HepG2 (cell line): ENCODE data around the gene YY1AP1. TPM values are rescaled to one million over a fixed set of nuclear protein-coding genes. Genes with fewer than 3 reads are reported as not detected.

ENCODE experiments used
- GABPB1 ChIP-seq: IDR thresholded peaks from 2 replicates; pipeline ENCODE4 v1.6.1; 2016; ENCODE audit warnings: mild to moderate bottlenecking, missing genetic modification reagents, moderate library complexity, missing compliant biosample characterization
- HDAC2 ChIP-seq: sonication (generic); formaldehyde crosslinking; IDR thresholded peaks from 2 replicates; pipeline ENCODE4 v1.4.0; 2020; ENCODE audit warnings: missing genetic modification reagents
- KAT7 ChIP-seq: IDR thresholded peaks from 2 replicates; pipeline ENCODE4 v1.6.1; 2018; ENCODE audit warnings: borderline replicate concordance, missing compliant biosample characterization
- KLF15 ChIP-seq: sonication (generic); formaldehyde crosslinking; IDR thresholded peaks from 2 replicates; pipeline ENCODE4 v1.8.1; 2023; ENCODE audit warnings: borderline replicate concordance, mild to moderate bottlenecking, inconsistent platforms, missing genetic modification reagents, mixed read lengths
- PITX1 ChIP-seq: sonication (generic); formaldehyde crosslinking; IDR thresholded peaks from 2 replicates; pipeline ENCODE4 v1.5.1; 2020; ENCODE audit warnings: mild to moderate bottlenecking, missing genetic modification reagents
- SKI ChIP-seq: fragments of 450-650 bp; IDR thresholded peaks from one replicate; pipeline ENCODE4 v1.6.1; 2018; ENCODE audit warnings: mild to moderate bottlenecking; ENCODE audit not compliant: partially characterized antibody
- THAP11 ChIP-seq: IDR thresholded peaks from 2 replicates; pipeline ENCODE4 v1.6.1; 2016; ENCODE audit warnings: missing biosample characterization, missing genetic modification reagents
- YEATS2 ChIP-seq: sonication (generic); formaldehyde crosslinking; IDR thresholded peaks from 2 replicates; pipeline ENCODE4 v1.4.0; 2020; ENCODE audit warnings: missing genetic modification reagents, borderline replicate concordance
- ZNF12 ChIP-seq: sonication (generic); formaldehyde crosslinking; IDR thresholded peaks from 2 replicates; pipeline ENCODE4 v1.5.0; 2020; ENCODE audit warnings: missing genetic modification reagents
- ZNF121 ChIP-seq: sonication (generic); formaldehyde crosslinking; IDR thresholded peaks from 2 replicates; pipeline ENCODE4 v1.5.0; 2020; ENCODE audit warnings: mild to moderate bottlenecking, missing genetic modification reagents
- ZNF30 ChIP-seq: sonication (generic); formaldehyde crosslinking; IDR thresholded peaks from 2 replicates; pipeline ENCODE4 v1.5.0; 2020; ENCODE audit warnings: mild to moderate bottlenecking, missing genetic modification reagents
- ZNF510 ChIP-seq: sonication (generic); formaldehyde crosslinking; IDR thresholded peaks from 2 replicates; pipeline ENCODE4 v1.4.0; 2020; ENCODE audit warnings: low read depth, mild to moderate bottlenecking, missing genetic modification reagents
- ZNF547 ChIP-seq: sonication (generic); formaldehyde crosslinking; IDR thresholded peaks from 2 replicates; pipeline ENCODE4 v1.5.1; 2020; ENCODE audit warnings: mild to moderate bottlenecking, missing genetic modification reagents
- ZNF562 ChIP-seq: sonication (generic); formaldehyde crosslinking; IDR thresholded peaks from 2 replicates; pipeline ENCODE4 v1.8.0; 2022; ENCODE audit warnings: missing genetic modification reagents, borderline replicate concordance
- ZNF615 ChIP-seq: sonication (generic); formaldehyde crosslinking; IDR thresholded peaks from 2 replicates; pipeline ENCODE4 v1.5.0; 2020; ENCODE audit warnings: mild to moderate bottlenecking, missing genetic modification reagents, borderline replicate concordance
- polyA plus RNA-seq, 8 experiments: library from polyadenylated mRNA; depleted of rRNA in 3 of 8; stranded (reverse) in 7 of 8; unstranded in 1 of 8; fragments of >200 nt; fragmentation: Illumina TruSeq in 4 of 8; extraction: Trizol in 4 of 8; gene quantifications; 2 replicates each; pipeline versions ENCODE4 v1.2.1 to v1.2.3, GENCODE V29; 2011 to 2016; ENCODE audit warnings: low read depth in 4 of 8, missing spikeins in 1 of 8, mixed read lengths in 1 of 8; ENCODE audit not compliant: insufficient read depth in 1 of 8
- total RNA-seq, 5 experiments: library from RNA; depleted of rRNA; stranded (reverse); fragments of >200 nt; fragmentation: Illumina TruSeq; extraction: Trizol; gene quantifications; 2 replicates each; pipeline ENCODE4 v1.2.3, GENCODE V29; 2016; ENCODE audit warnings: low read depth in 1 of 5
- TF ChIP-seq, protein P1 (sequence below): sonication (generic); formaldehyde crosslinking; IDR thresholded peaks from 2 replicates; pipeline ENCODE4 v1.4.0; 2020; ENCODE audit warnings: missing genetic modification reagents, mild to moderate bottlenecking, borderline replicate concordance
- TF ChIP-seq, protein P2 (sequence below): sonication (generic); formaldehyde crosslinking; IDR thresholded peaks from 2 replicates; pipeline ENCODE4 v1.4.0; 2020; ENCODE audit warnings: missing genetic modification reagents, borderline replicate concordance
- TF ChIP-seq, protein P3 (sequence below): sonication (generic); formaldehyde crosslinking; IDR thresholded peaks from 2 replicates; pipeline ENCODE4 v1.8.0; 2022; ENCODE audit warnings: mild to moderate bottlenecking, missing genetic modification reagents
- TF ChIP-seq, protein P4 (sequence below): sonication (generic); formaldehyde crosslinking; IDR thresholded peaks from 2 replicates; pipeline ENCODE4 v1.5.1; 2020; ENCODE audit warnings: mild to moderate bottlenecking, missing genetic modification reagents, moderate library complexity

The YY1AP1 gene
- total and polyA plus RNA-seq, 2 of the 13 experiments (the other 11 are each of a cell fraction or from before 2014, with no cell fraction given) = 28.5 to 69.4 TPM

DNA sequence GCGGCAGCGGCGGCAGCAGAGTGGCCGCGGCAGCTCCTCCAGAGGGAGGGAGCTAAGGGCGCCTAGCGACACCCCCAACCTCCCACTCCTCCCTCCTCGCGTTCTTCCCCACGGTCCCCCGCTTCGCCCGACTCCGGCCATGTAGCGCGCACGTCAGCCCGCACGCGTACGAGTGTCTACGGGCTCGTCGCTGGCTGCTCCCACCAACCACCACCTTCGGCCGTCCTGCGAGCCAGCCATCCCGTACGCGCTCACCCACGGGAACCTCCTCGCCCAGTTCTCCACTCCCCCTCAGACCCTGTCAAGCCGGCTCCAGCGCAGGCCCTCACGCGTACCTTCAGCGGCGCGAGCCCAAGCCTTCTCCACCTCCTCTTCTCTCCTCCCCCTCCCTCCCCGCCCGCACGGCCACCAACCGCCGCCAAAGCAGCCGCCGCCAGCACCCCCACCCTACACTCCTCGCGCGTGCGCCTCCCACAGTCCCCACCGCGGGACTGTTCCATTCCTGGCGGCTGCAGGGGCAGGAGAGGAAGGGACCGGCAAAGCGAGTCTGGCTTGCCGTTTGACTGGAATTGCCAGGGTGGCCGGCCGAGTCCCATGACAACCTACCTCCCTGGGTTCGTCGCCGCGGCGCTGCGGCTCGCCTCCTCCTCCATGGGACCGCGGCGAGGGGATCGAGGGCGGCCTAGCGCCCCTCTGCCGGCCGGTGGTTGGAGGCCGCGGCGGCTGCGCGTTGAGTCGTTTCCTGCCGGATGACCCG is at the start of gene YY1AP1 (continued):
- TF ChIP-seq YEATS2 (CRISPR knock-in tag) = peak; percentile 78
- 0 out of 2 replicates have a peak, but pooled peaks have one; percentile 11 for TF ChIP-seq HDAC2 (CRISPR knock-in tag)
- TF ChIP-seq KLF15 (CRISPR knock-in tag) = no peak
- TF ChIP-seq, protein P1, sequence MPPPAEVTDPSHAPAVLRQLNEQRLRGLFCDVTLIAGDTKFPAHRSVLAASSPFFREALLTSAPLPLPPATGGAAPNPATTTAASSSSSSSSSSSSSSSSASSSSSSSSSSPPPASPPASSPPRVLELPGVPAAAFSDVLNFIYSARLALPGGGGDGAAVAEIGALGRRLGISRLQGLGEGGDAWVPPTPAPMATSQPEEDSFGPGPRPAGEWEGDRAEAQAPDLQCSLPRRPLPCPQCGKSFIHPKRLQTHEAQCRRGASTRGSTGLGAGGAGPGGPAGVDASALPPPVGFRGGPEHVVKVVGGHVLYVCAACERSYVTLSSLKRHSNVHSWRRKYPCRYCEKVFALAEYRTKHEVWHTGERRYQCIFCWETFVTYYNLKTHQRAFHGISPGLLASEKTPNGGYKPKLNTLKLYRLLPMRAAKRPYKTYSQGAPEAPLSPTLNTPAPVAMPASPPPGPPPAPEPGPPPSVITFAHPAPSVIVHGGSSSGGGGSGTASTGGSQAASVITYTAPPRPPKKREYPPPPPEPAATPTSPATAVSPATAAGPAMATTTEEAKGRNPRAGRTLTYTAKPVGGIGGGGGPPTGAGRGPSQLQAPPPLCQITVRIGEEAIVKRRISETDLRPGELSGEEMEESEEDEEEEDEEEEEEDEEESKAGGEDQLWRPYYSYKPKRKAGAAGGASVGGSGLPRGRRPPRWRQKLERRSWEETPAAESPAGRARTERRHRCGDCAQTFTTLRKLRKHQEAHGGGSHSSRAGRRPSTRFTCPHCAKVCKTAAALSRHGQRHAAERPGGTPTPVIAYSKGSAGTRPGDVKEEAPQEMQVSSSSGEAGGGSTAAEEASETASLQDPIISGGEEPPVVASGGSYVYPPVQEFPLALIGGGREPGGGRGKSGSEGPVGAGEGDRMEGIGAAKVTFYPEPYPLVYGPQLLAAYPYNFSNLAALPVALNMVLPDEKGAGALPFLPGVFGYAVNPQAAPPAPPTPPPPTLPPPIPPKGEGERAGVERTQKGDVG (CRISPR knock-in tag) = 0 out of 2 replicates have a peak, but pooled peaks have one; percentile 48
- TF ChIP-seq ZNF615 (CRISPR knock-in tag) = no peak
- TF ChIP-seq ZNF30 (CRISPR knock-in tag) = 0 out of 2 replicates have a peak, but pooled peaks have one; percentile 6
- peak; percentile 4; the same call in 1 of the 2 replicates for TF ChIP-seq ZNF547 (CRISPR knock-in tag)
- peak; percentile 37; the same call in 1 of the 2 replicates for TF ChIP-seq PITX1 (CRISPR knock-in tag)
- TF ChIP-seq ZNF12 (CRISPR knock-in tag) = no peak
- peak; percentile 45 for TF ChIP-seq SKI
- TF ChIP-seq, protein P2, sequence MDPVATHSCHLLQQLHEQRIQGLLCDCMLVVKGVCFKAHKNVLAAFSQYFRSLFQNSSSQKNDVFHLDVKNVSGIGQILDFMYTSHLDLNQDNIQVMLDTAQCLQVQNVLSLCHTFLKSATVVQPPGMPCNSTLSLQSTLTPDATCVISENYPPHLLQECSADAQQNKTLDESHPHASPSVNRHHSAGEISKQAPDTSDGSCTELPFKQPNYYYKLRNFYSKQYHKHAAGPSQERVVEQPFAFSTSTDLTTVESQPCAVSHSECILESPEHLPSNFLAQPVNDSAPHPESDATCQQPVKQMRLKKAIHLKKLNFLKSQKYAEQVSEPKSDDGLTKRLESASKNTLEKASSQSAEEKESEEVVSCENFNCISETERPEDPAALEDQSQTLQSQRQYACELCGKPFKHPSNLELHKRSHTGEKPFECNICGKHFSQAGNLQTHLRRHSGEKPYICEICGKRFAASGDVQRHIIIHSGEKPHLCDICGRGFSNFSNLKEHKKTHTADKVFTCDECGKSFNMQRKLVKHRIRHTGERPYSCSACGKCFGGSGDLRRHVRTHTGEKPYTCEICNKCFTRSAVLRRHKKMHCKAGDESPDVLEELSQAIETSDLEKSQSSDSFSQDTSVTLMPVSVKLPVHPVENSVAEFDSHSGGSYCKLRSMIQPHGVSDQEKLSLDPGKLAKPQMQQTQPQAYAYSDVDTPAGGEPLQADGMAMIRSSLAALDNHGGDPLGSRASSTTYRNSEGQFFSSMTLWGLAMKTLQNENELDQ (CRISPR knock-in tag) = 0 out of 2 replicates have a peak, but pooled peaks have one; percentile 21
- TF ChIP-seq THAP11 (CRISPR knock-in tag) = peak; percentile 78
- TF ChIP-seq, protein P3, sequence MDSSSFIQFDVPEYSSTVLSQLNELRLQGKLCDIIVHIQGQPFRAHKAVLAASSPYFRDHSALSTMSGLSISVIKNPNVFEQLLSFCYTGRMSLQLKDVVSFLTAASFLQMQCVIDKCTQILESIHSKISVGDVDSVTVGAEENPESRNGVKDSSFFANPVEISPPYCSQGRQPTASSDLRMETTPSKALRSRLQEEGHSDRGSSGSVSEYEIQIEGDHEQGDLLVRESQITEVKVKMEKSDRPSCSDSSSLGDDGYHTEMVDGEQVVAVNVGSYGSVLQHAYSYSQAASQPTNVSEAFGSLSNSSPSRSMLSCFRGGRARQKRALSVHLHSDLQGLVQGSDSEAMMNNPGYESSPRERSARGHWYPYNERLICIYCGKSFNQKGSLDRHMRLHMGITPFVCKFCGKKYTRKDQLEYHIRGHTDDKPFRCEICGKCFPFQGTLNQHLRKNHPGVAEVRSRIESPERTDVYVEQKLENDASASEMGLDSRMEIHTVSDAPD (CRISPR knock-in tag) = 0 out of 2 replicates have a peak, but pooled peaks have one; percentile 53
- no peak for TF ChIP-seq ZNF562 (CRISPR knock-in tag)
- no peak; the same call in 1 of the 2 replicates for TF ChIP-seq ZNF510 (CRISPR knock-in tag)
- TF ChIP-seq ZNF121 (CRISPR knock-in tag) = 0 out of 2 replicates have a peak, but pooled peaks have one; percentile 56
- TF ChIP-seq, protein P4, sequence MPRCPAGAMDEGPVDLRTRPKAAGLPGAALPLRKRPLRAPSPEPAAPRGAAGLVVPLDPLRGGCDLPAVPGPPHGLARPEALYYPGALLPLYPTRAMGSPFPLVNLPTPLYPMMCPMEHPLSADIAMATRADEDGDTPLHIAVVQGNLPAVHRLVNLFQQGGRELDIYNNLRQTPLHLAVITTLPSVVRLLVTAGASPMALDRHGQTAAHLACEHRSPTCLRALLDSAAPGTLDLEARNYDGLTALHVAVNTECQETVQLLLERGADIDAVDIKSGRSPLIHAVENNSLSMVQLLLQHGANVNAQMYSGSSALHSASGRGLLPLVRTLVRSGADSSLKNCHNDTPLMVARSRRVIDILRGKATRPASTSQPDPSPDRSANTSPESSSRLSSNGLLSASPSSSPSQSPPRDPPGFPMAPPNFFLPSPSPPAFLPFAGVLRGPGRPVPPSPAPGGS (CRISPR knock-in tag) = peak; percentile 75; the same call in 1 of the 2 replicates
- peak; percentile 83 for TF ChIP-seq KAT7 (CRISPR knock-in tag)
- peak; percentile 94 for TF ChIP-seq GABPB1 (CRISPR knock-in tag)
